Mesendoderm (in vitro differentiated cells): Measurements from ENCODE around the gene NIPBL.

Experiments
- DNase-seq: peaks from one replicate; pipeline ENCODE4 v3.0.0; 2013
- H2AK5ac ChIP-seq: 2 replicates; pipeline ENCODE4 v1.6.1; 2013; ENCODE audit warnings: low read length, inconsistent platforms
- H2BK120ac ChIP-seq: 2 replicates; pipeline ENCODE4 v1.6.1; 2013; ENCODE audit warnings: low read depth, mild to moderate bottlenecking, low read length, moderate library complexity, mixed read lengths
- H2BK15ac ChIP-seq: replicated peaks from 2 replicates; pipeline ENCODE4 v1.6.1; 2013; ENCODE audit warnings: low read depth, mild to moderate bottlenecking, moderate library complexity
- H2BK5ac ChIP-seq: 2 replicates; pipeline ENCODE4 v1.6.1; 2013; ENCODE audit warnings: low read length, inconsistent platforms
- H3K18ac ChIP-seq: 2 replicates; pipeline ENCODE4 v1.6.1; 2013; ENCODE audit warnings: mild to moderate bottlenecking, low read length, mixed read lengths
- H3K23ac ChIP-seq: one replicate; pipeline ENCODE4 v1.6.1; 2013; ENCODE audit warnings: low read length
- H3K27ac ChIP-seq: 2 replicates; pipeline ENCODE4 v1.5.1; 2013; ENCODE audit warnings: low read depth, mild to moderate bottlenecking, inconsistent platforms, low read length, moderate library complexity
- H3K27me3 ChIP-seq: 2 replicates; pipeline ENCODE4 v1.6.1; 2013; ENCODE audit warnings: low read length, control low read depth, mild to moderate bottlenecking, inconsistent platforms; ENCODE audit not compliant: insufficient read depth, poor library complexity
- H3K36me3 ChIP-seq: 2 replicates; pipeline ENCODE4 v1.6.1; 2013; ENCODE audit warnings: low read length, inconsistent platforms; ENCODE audit not compliant: control insufficient read depth, insufficient read depth
- H3K4ac ChIP-seq: one replicate; pipeline ENCODE4 v1.6.1; 2013; ENCODE audit warnings: low read depth, mild to moderate bottlenecking, low read length, moderate library complexity
- H3K4me1 ChIP-seq: 2 replicates; pipeline ENCODE4 v1.6.1; 2013; ENCODE audit warnings: low read depth, low read length, inconsistent platforms; ENCODE audit not compliant: control insufficient read depth
- H3K4me2 ChIP-seq: 2 replicates; pipeline ENCODE4 v1.6.1; 2013; ENCODE audit warnings: low read length
- H3K4me3 ChIP-seq: 2 replicates; pipeline ENCODE4 v1.5.1; 2013; ENCODE audit warnings: mild to moderate bottlenecking, low read length
- H3K56ac ChIP-seq: one replicate; pipeline ENCODE4 v1.6.1; 2013; ENCODE audit warnings: low read length
- H3K79me1 ChIP-seq: 2 replicates; pipeline ENCODE4 v1.6.1; 2013; ENCODE audit warnings: low read length, inconsistent platforms
- H3K79me2 ChIP-seq: 2 replicates; pipeline ENCODE4 v1.6.1; 2013; ENCODE audit warnings: mild to moderate bottlenecking, low read length; ENCODE audit not compliant: control insufficient read depth, insufficient read depth
- H3K9ac ChIP-seq: 2 replicates; pipeline ENCODE4 v1.6.1; 2013; ENCODE audit warnings: low read length, inconsistent platforms
- H4K5ac ChIP-seq: one replicate; pipeline ENCODE4 v1.6.1; 2013; ENCODE audit warnings: low read length
- H4K8ac ChIP-seq: one replicate; pipeline ENCODE4 v1.6.1; 2013; ENCODE audit warnings: low read depth, mild to moderate bottlenecking, control low read depth, low read length, moderate library complexity
- WGBS: extraction: QIAGEN DNeasy Blood & Tissue Kit; methylation state at CpG from one replicate; pipeline ENCODE4 v1.1.7; 2013; ENCODE audit warnings: low lambda C conversion rate, missing lambda C conversion rate; ENCODE audit not compliant: insufficient coverage; ENCODE audit errors: extremely low coverage; 5-methylcytosine and 5-hydroxymethylcytosine counted together

The NIPBL gene

DNA sequence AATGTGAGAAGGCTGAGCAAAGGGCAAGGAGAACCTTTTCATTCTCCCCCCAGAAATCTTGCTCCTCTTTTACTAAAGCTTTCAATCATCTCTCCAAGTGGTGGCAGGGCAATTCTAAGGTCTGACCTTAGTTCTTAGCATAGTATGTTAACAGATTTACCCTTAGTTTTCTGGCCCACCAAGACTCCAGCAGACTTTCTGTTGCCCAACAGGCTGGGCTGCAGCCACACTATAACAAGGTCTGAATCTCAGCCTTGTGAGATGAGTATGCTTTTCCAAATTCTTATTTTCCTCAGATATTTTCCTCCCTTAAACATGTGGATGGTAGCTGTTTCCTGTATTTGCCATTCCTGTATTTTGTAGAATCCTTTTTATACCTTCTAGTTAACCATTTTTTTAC is 69.5 kb downstream of the NIPBL start:
- Histone ChIP-seq H3K56ac (no peak overlapping the region), H3K79me2 (peaks cover 8% of the 10 kb centered on the region), H3K79me1 (peaks cover 2% of the 10 kb centered on the region), H4K8ac (no peak overlapping the region), H3K36me3 (no peaks in the 10 kb centered on the region), H4K5ac (no peak overlapping the region), H3K4me3 (no peak overlapping the region), H2BK120ac (no peak overlapping the region), H3K4me1 (no peaks in the 10 kb centered on the region), H2BK15ac (no peak overlapping the region), H2BK5ac (no peak overlapping the region), H3K27ac (no peak overlapping the region), H3K4ac (no peak overlapping the region), H3K9ac (no peak overlapping the region), H2AK5ac (no peak overlapping the region), H3K27me3 (no peaks in the 10 kb centered on the region), H3K23ac (no peak overlapping the region), H3K18ac (no peak overlapping the region), H3K4me2 (no peak overlapping the region)
- DNase-seq = no peak

DNA sequence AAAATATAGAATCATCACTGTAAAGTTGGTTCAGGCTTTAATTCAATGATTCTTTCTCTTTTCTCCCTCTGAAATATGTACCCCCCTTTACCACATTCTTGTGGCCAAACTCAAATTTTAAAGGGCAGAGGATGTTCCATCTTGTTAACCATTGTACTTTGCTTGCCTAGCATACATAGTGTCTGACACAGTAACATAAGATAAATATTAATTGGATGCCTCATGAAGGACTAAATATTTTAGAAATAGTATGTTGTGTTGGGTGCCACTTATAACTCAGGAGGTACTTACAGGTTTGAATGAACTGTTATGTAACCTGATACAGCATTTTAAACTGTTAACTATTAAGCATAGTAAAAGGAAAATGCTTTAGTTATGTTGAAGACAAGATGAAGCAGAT is 71.5 kb downstream of the NIPBL start:
- Histone ChIP-seq H2BK120ac (no peak overlapping the region), H3K79me2 (peaks cover 8% of the 10 kb centered on the region), H3K4ac (no peak overlapping the region), H3K4me3 (no peak overlapping the region), H2BK5ac (no peak overlapping the region), H3K4me2 (no peak overlapping the region), H3K27ac (no peak overlapping the region), H3K27me3 (no peaks in the 10 kb centered on the region), H3K36me3 (no peaks in the 10 kb centered on the region), H4K8ac (no peak overlapping the region), H3K4me1 (no peaks in the 10 kb centered on the region), H2AK5ac (no peak overlapping the region), H3K79me1 (peaks cover 2% of the 10 kb centered on the region), H3K9ac (no peak overlapping the region), H3K56ac (no peak overlapping the region), H3K18ac (no peak overlapping the region), H2BK15ac (no peak overlapping the region), H4K5ac (no peak overlapping the region), H3K23ac (no peak overlapping the region)
- DNase-seq = no peak

DNA sequence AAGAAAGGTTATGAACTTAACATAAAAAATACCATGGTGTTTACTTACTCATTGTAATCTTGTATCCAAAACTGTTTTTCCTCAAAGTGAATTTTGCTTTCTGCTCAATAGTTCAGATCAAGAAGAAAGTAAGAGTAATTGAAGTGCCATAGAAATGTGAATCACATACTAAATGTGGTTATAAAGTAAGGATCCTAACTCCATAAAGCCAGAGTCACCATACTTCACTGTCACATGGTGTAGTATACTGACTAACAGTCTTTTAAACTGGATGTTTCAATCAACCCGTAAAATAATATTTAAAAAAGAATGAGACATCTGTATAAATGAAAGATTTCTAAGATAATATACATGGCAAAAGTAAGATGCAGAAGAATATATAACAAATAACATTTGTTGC is 72.1 kb downstream of the NIPBL start:
- H2BK15ac ChIP-seq = no peak overlapping the region
- no peaks in the 10 kb centered on the region for H3K36me3 ChIP-seq
- peaks cover 2% of the 10 kb centered on the region for H3K79me1 ChIP-seq
- DNase-seq = no peak
- no peaks in the 10 kb centered on the region for H3K4me1 ChIP-seq
- no peak overlapping the region for H4K5ac ChIP-seq
- WGBS = no CpG with 5 or more reads among the region's 1 CpG
- H3K4me3 ChIP-seq = no peak overlapping the region
- H2AK5ac ChIP-seq = no peak overlapping the region
- H3K18ac ChIP-seq = no peak overlapping the region
- H3K27me3 ChIP-seq = no peaks in the 10 kb centered on the region
- H3K23ac ChIP-seq = no peak overlapping the region
- no peak overlapping the region for H4K8ac ChIP-seq
- H2BK120ac ChIP-seq = no peak overlapping the region
- H3K4ac ChIP-seq = no peak overlapping the region
- no peak overlapping the region for H2BK5ac ChIP-seq
- no peak overlapping the region for H3K4me2 ChIP-seq
- H3K79me2 ChIP-seq = peaks cover 8% of the 10 kb centered on the region
- no peak overlapping the region for H3K9ac ChIP-seq
- no peak overlapping the region for H3K27ac ChIP-seq
- no peak overlapping the region for H3K56ac ChIP-seq

DNA sequence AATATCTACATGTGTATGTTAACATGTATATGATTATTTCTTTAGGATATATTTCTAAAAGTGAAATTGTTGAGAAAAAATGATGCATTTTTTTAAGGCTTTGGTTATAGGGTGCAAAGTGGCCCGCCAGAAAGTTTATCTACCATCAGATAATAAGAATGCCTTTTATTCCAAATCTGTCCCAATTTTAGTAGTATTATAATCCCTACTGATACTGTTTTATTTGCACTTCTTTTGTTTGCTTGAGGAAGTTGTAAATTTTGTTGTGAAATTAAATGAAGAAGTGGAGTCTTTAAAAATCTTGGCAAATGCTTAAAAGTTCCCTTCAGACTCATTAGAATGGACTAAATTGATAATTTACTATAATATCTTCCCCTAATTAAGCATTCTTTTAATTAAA is 73.0 kb downstream of the NIPBL start:
- no peak overlapping the region for H3K56ac ChIP-seq
- H3K79me2 ChIP-seq = peaks cover 8% of the 10 kb centered on the region
- H3K9ac ChIP-seq = no peak overlapping the region
- no peak overlapping the region for H2AK5ac ChIP-seq
- no CpG with 5 or more reads among the region's 1 CpG for WGBS
- H3K4me2 ChIP-seq = no peak overlapping the region
- H3K4me1 ChIP-seq = no peaks in the 10 kb centered on the region
- H2BK5ac ChIP-seq = no peak overlapping the region
- no peak overlapping the region for H4K5ac ChIP-seq
- H3K4ac ChIP-seq = no peak overlapping the region
- H3K79me1 ChIP-seq = peaks cover 2% of the 10 kb centered on the region
- DNase-seq = no peak
- no peak overlapping the region for H3K18ac ChIP-seq
- no peak overlapping the region for H2BK15ac ChIP-seq
- H3K27me3 ChIP-seq = no peaks in the 10 kb centered on the region
- no peak overlapping the region for H3K4me3 ChIP-seq
- no peaks in the 10 kb centered on the region for H3K36me3 ChIP-seq
- no peak overlapping the region for H4K8ac ChIP-seq
- no peak overlapping the region for H3K27ac ChIP-seq
- H3K23ac ChIP-seq = no peak overlapping the region
- H2BK120ac ChIP-seq = no peak overlapping the region

GRCh38 chr5:36950586-36951457 is 74.3 kb downstream of the NIPBL start:
- DNase-seq = no peak
- WGBS = no CpG with 5 or more reads among the region's 5 CpGs
- Histone ChIP-seq H2AK5ac (no peak overlapping the region), H2BK120ac (no peak overlapping the region), H3K4me2 (no peak overlapping the region), H3K79me2 (peaks cover 8% of the 10 kb centered on the region), H2BK5ac (no peak overlapping the region), H3K36me3 (no peaks in the 10 kb centered on the region), H3K27me3 (no peaks in the 10 kb centered on the region), H3K18ac (no peak overlapping the region), H3K4ac (no peak overlapping the region), H3K4me3 (no peak overlapping the region), H3K79me1 (peaks cover 3% of the 10 kb centered on the region), H3K4me1 (no peaks in the 10 kb centered on the region), H3K27ac (no peak overlapping the region), H4K5ac (no peak overlapping the region), H3K23ac (no peak overlapping the region), H3K9ac (no peak overlapping the region), H4K8ac (no peak overlapping the region), H3K56ac (no peak overlapping the region), H2BK15ac (no peak overlapping the region)

- Histone ChIP-seq H3K27me3 (no peaks in the 10 kb centered on the region), H3K56ac (no peak overlapping the region), H3K4me1 (no peaks in the 10 kb centered on the region), H2BK15ac (no peak overlapping the region), H3K9ac (no peak overlapping the region), H2BK120ac (no peak overlapping the region), H3K4ac (no peak overlapping the region), H3K79me2 (peaks cover 5% of the 10 kb centered on the region), H4K5ac (no peak overlapping the region), H2AK5ac (no peak overlapping the region), H3K79me1 (peaks cover 3% of the 10 kb centered on the region), H3K36me3 (no peaks in the 10 kb centered on the region), H3K18ac (no peak overlapping the region), H3K4me3 (no peak overlapping the region), H4K8ac (no peak overlapping the region), H3K4me2 (no peak overlapping the region), H2BK5ac (no peak overlapping the region), H3K27ac (no peak overlapping the region), H3K23ac (no peak overlapping the region)
- DNase-seq = no peak
- 100% methylated on average over 1 of the region's 2 CpGs for WGBS
These were observed 76.5 kb downstream of the NIPBL start for GRCh38 chr5:36953043-36953442.
